Parathyroid adenoma (tissue), 2 donors: ENCODE measurements around the gene BEND2.

ENCODE experiments used
- H2AFZ ChIP-seq: fragments of 300-600 bp; sonication (generic); one replicate; pipeline ENCODE4 v1.7.0; 2017; ENCODE audit warnings: antibody characterized with exemption, mild to moderate bottlenecking
- H3K27ac ChIP-seq: fragments of 300-600 bp; sonication (generic); one replicate; pipeline ENCODE4 v1.7.0; 2017
- H3K27me3 ChIP-seq: fragments of 300-600 bp; sonication (generic); one replicate; pipeline ENCODE4 v1.7.0; 2017; ENCODE audit warnings: low read length; ENCODE audit not compliant: control insufficient read depth, insufficient read depth
- H3K36me3 ChIP-seq: fragments of 300-600 bp; sonication (generic); one replicate; pipeline ENCODE4 v1.7.0; 2017; ENCODE audit warnings: low read length; ENCODE audit not compliant: control insufficient read depth, insufficient read depth
- H3K4me1 ChIP-seq: fragments of 300-600 bp; sonication (generic); one replicate; pipeline ENCODE4 v1.7.0; 2017; ENCODE audit warnings: control low read depth
- H3K4me2 ChIP-seq: fragments of 300-600 bp; sonication (generic); one replicate; pipeline ENCODE4 v1.7.0; 2017; ENCODE audit warnings: low read length
- H3K4me3 ChIP-seq: fragments of 300-600 bp; sonication (generic); one replicate; pipeline ENCODE4 v1.7.0; 2017; ENCODE audit warnings: low read depth, low read length
- H3K79me2 ChIP-seq: fragments of 300-600 bp; sonication (generic); one replicate; pipeline ENCODE4 v1.7.0; 2017; ENCODE audit warnings: control low read depth
- H3K9ac ChIP-seq: fragments of 300-600 bp; sonication (generic); one replicate; pipeline ENCODE4 v1.7.0; 2017; ENCODE audit warnings: mild to moderate bottlenecking
- H3K9me3 ChIP-seq: fragments of 300-600 bp; sonication (generic); one replicate; pipeline ENCODE4 v1.7.0; 2017; ENCODE audit warnings: low read length; ENCODE audit not compliant: control insufficient read depth
- TF ChIP-seq, protein P1 (sequence below): fragments of 300-600 bp; sonication (generic); IDR thresholded peaks from one replicate; pipeline ENCODE4 v1.7.0; 2017; ENCODE audit warnings: antibody characterized with exemption, mild to moderate bottlenecking
- donor health status: primary hyperparathyroidism.

The BEND2 gene

GRCh38 chrX:18194688-18195087, 26.0 kb downstream of the BEND2 start:
- Histone ChIP-seq H3K79me2 (no peaks in the 10 kb centered on the region), H3K4me3 (no peak overlapping the region), H2AFZ (no peak overlapping the region), H3K9ac (no peak overlapping the region), H3K27me3 (no peaks in the 10 kb centered on the region), H3K4me1 (no peaks in the 10 kb centered on the region), H3K4me2 (no peak overlapping the region), H3K36me3 (no peaks in the 10 kb centered on the region), H3K27ac (no peak overlapping the region), H3K9me3 (no peaks in the 10 kb centered on the region)
- TF ChIP-seq, protein P1, sequence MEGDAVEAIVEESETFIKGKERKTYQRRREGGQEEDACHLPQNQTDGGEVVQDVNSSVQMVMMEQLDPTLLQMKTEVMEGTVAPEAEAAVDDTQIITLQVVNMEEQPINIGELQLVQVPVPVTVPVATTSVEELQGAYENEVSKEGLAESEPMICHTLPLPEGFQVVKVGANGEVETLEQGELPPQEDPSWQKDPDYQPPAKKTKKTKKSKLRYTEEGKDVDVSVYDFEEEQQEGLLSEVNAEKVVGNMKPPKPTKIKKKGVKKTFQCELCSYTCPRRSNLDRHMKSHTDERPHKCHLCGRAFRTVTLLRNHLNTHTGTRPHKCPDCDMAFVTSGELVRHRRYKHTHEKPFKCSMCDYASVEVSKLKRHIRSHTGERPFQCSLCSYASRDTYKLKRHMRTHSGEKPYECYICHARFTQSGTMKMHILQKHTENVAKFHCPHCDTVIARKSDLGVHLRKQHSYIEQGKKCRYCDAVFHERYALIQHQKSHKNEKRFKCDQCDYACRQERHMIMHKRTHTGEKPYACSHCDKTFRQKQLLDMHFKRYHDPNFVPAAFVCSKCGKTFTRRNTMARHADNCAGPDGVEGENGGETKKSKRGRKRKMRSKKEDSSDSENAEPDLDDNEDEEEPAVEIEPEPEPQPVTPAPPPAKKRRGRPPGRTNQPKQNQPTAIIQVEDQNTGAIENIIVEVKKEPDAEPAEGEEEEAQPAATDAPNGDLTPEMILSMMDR = no peak

DNA sequence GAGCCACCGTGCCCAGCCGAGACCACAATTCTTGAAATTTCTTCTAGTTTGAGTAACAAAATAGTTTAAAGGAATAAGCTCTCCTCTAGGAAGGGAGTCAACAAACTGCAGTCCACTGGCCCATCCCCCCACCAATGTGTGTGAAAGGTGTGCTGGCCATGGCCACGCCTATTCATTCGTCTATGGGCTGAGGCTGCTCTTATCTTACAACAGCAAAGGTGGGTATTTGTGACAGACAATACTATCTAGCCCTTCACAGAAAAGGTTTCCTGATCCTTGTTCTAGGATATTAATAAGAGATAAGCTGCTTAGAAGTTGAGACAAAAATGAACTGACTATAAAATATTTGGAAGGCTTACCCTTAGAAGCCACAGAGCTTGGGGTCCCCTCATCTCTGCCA, 41.2 kb downstream of the BEND2 start:
- H3K27ac ChIP-seq = no peak overlapping the region
- no peaks in the 10 kb centered on the region for H3K27me3 ChIP-seq
- no peak overlapping the region for H3K4me2 ChIP-seq
- H3K9ac ChIP-seq = no peak overlapping the region
- no peaks in the 10 kb centered on the region for H3K9me3 ChIP-seq
- no peaks in the 10 kb centered on the region for H3K4me1 ChIP-seq
- TF ChIP-seq, protein P1 = no peak
- H3K36me3 ChIP-seq = no peaks in the 10 kb centered on the region
- H3K79me2 ChIP-seq = no peaks in the 10 kb centered on the region
- H3K4me3 ChIP-seq = no peak overlapping the region
- no peak overlapping the region for H2AFZ ChIP-seq

GRCh38 chrX:18174971-18175370, 45.7 kb downstream of the BEND2 start:
- Histone ChIP-seq H3K9me3 (no peaks in the 10 kb centered on the region), H3K4me3 (no peak overlapping the region), H3K79me2 (no peaks in the 10 kb centered on the region), H3K4me2 (no peak overlapping the region), H2AFZ (no peak overlapping the region), H3K9ac (no peak overlapping the region), H3K4me1 (no peaks in the 10 kb centered on the region), H3K36me3 (no peaks in the 10 kb centered on the region), H3K27ac (no peak overlapping the region), H3K27me3 (no peaks in the 10 kb centered on the region)
- TF ChIP-seq, protein P1 = no peak

- no peaks in the 10 kb centered on the region for H3K36me3 ChIP-seq
- no peaks in the 10 kb centered on the region for H3K4me1 ChIP-seq
- H3K4me2 ChIP-seq = no peak overlapping the region
- no peak overlapping the region for H3K9ac ChIP-seq
- no peak overlapping the region for H3K4me3 ChIP-seq
- H2AFZ ChIP-seq = no peak overlapping the region
- H3K27me3 ChIP-seq = no peaks in the 10 kb centered on the region
- H3K27ac ChIP-seq = no peak overlapping the region
- TF ChIP-seq, protein P1 = no peak
- H3K79me2 ChIP-seq = no peaks in the 10 kb centered on the region
- no peaks in the 10 kb centered on the region for H3K9me3 ChIP-seq
Measured at GRCh38 chrX:18174209-18174608, 46.5 kb downstream of the BEND2 start.

- no peak overlapping the region for H3K4me2 ChIP-seq
- H3K4me1 ChIP-seq = no peaks in the 10 kb centered on the region
- no peak overlapping the region for H3K9ac ChIP-seq
- no peak overlapping the region for H2AFZ ChIP-seq
- H3K9me3 ChIP-seq = no peaks in the 10 kb centered on the region
- H3K79me2 ChIP-seq = no peaks in the 10 kb centered on the region
- TF ChIP-seq, protein P1 = no peak
- no peaks in the 10 kb centered on the region for H3K36me3 ChIP-seq
- no peak overlapping the region for H3K27ac ChIP-seq
- H3K27me3 ChIP-seq = no peaks in the 10 kb centered on the region
- H3K4me3 ChIP-seq = no peak overlapping the region
Measured at GRCh38 chrX:18173494-18174180, 47.0 kb downstream of the BEND2 start.
